HT1080 (cell line): ENCODE results near the gene MYH7B. TPM values are rescaled to one million over a fixed set of nuclear protein-coding genes. Genes with fewer than 3 reads are reported as not detected.

ENCODE experiments used
- DNase-seq: peaks from one replicate; pipeline ENCODE4 v3.0.0-alpha.2; 2015; ENCODE audit warnings: low read depth
- total RNA-seq: library from RNA; depleted of rRNA; stranded (reverse); fragments of >200 nt; shearing (Covaris generic); gene quantifications from 2 replicates; pipeline ENCODE4 v1.2.3, GENCODE V29; 2014

The MYH7B gene
- total RNA-seq, 1 experiment from 2014 or later, result not detected

DNA sequence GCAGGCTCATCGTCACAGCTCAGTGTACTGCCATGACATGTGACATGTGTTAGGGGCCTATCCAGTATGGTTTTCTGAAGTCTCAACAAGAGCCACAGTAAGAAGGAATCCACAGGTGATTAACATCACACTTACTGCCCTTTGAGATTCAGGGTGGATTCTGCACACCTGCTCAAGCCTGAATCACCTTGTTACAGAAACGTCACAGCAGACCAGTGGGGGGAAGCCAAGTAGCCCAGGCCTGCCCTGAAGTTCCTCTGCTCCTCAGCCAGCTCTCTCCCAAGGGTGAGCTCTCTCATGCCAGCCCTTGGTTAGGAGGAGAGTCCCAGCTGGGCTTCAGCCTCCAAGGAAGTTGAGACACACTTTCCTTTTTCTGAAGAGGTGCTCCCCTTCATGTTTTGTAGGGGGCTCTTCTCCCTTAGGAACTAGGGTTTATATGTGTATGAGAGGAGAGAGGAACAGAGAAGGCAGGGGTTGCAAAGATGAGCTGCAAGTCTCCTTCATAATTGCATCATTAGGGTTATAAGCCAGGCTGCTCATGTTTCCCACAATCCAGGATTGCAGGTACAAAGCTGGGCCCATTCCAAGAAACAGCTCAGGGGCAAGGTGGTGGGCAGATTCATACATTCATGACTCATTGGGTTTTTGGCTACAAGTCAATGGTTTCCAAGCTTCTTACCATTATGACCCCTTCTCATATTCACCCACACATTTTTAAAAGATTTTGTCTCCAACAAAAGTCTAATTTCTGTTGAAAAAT is 11.7 kb upstream of the MYH7B start:
- DNase-seq, result peak; percentile 88

GRCh38 chr20:34945315-34946077 is 10.2 kb upstream of the MYH7B start:
- no peak for DNase-seq

DNA sequence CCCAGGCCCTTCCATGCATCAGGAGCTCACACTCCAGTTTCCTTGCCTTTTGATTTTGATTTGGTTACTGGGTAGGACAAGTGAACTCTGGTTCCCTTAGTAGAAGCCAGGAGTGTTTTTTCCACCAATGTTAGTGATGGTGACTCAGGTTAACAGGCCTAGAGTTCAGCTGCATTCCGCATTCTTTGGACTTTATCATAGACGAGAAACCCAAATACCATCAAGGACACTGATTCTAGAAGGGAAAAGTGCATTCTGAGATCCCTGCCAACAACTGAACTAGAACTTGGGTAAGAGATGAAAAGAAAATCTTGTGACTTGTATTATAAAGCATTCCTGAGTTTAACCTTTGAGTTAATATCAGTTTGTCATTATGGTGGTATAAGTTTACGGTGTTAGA is 9.0 kb upstream of the MYH7B start:
- DNase-seq, result no peak

DNA sequence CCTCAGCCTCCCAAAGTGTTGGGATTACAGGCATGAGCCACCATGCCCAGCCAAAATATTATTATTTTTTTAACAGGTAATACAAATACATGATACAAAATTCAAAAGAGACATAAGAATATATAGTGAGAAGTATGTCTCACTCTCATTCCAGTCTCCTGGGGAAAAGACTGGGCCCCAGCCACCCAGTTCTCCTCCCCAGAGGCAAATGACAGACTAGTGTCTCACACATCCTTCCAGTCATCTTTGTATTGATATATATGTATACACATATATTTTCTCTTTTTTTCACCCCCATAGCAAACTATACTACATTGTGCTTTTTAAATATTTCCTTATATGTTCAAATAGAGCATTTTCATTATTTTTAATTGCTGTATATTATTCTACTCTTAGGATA is 8.3 kb upstream of the MYH7B start:
- DNase-seq, result no peak

- DNase-seq, result peak; percentile 60
Observed at GRCh38 chr20:34948030-34948429, 7.6 kb upstream of the MYH7B start.

DNA sequence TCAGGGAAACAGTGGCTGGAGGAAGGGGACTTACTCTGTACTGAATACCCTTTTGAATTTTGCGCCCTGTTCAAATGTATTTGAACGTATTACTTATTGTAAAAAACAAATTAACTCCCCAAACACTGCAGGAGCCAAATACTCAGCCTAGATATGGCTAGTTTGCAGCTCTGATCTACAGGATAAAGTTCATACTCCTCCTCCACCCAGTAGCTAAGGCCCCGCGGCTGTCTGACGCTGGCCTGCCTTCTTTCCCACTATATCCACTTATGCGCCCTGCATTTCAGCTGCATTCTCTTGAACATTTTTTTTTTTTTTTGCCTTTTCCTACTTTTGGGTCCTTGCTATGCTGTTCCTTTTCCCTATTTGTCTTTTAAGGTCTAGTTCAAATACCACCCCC is 6.5 kb upstream of the MYH7B start:
- DNase-seq, result no peak

DNA sequence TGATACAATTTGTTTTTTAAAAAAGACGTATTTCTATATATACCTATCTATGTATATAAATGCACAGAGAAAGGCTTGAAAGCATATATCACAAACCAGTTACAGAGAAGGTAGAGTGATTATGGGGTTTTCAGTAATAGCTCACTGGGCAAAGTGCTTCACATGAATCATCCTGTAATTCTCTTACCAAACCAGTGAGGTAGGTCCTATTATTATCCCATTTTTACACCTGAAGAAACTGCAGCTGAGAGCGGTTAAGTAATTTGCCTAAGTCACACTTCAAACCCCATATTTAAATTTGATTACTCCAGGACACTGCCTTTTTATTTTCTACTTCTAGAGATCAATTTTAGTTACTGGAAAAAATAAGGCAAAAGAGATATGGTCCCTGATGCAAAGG is 4.4 kb upstream of the MYH7B start:
- no peak for DNase-seq

- DNase-seq, result no peak
Observed at GRCh38 chr20:34951652-34952051, 4.0 kb upstream of the MYH7B start.

- no peak for DNase-seq
Observed at GRCh38 chr20:34952671-34953070, 3.0 kb upstream of the MYH7B start.

- no peak for DNase-seq
Observed at GRCh38 chr20:34953960-34954359, 1.7 kb upstream of the MYH7B start.

DNA sequence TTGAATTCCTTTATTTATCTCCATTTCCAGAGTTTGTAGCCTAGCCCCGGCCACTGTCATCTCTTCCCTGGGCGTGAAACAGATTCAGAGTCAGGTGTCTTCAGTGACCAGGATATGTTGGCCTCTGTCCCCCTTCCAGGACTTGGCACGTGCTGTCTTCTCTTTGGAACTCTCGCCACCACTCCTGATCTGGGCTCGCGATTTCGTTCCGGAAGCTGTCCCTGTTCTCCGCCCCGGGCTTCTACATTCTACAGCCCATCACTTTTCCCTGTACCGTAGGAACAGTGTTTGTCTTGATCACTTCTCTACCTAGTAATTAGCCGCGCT is 801 bp upstream of the MYH7B start:
- peak; percentile 37 for DNase-seq

- no peak for DNase-seq
Observed at GRCh38 chr20:34956041-34956458, 382 bp downstream of the MYH7B start.

- DNase-seq, result no peak
Observed at GRCh38 chr20:34956751-34957472, 1.2 kb downstream of the MYH7B start.

- no peak for DNase-seq
Observed at GRCh38 chr20:34964486-34964885, 8.8 kb downstream of the MYH7B start.

DNA sequence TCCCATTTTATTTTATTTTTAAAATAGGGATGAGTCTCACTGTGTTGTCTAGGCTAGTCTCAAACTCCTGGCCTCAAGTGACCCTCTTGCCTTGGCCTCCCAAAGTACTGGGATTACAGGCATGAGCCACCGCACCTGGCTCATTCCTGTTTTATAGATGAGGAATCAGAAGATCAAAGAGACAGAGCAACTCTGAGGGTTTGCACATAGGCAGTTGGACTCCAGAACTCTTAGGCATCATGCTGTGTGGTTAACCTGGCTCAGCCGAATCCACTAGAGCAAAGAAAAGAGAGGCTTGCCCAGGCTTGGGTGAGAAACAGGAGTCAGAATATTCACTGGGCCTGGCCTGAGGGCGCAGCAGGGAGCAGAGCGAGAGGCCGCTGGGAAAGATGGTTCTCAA is 9.4 kb downstream of the MYH7B start:
- DNase-seq, result no peak

DNA sequence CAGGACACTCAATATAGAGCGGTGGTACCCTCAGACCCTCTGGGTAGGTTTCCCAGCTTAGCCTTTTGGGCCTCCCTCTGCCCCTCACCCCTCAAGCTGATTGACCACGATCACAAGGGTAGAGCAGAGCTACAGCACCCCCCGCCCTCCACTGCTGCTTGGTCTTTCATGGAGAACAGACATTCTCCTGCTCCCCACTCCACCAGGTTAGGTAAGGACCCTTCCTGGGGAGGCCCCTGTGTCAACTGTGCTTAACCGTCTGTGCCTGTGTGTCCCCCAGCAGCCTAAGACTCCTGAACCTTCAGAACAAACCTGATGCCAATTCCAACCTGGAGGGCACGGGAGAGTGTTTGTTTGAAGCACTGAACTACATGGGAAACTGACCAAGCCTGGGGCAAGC is 11.8 kb downstream of the MYH7B start:
- DNase-seq, result no peak

DNA sequence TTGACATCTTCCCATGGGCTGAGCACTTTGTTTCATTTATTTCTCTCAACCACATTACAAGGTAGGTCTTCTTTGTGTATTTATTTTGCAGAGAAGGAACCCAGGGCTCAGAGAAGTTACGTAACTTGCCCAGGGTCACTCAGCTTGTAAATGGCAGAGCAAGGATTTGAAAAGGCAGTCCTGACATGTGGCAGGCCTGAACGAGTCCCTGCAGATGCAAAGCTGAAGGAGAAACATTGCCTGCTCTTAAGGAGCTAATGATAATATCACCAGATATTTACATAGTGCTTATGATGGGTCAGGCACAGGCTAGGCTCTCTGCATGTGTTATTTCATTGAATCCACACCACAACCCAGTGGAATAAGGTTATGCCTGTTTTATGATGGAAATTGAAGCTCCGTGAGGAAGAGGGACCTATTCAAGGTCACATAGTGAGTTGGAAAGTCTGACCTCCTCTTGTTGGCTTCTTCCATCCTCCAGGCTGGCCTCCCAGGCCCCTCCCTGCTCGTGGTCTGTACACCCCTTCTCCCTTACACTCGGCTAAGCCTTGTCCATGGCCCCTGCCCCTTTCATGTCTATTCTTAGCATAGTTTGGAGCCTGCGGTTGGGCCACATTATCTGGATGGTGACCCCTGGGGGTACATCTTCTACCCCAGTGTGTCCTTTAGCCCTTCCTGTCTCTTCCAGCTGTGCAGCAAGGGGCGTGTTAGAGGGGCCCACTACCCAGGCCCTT is 12.5 kb downstream of the MYH7B start:
- DNase-seq, result no peak

GRCh38 chr20:34970193-34970840 is 14.6 kb downstream of the MYH7B start:
- no peak for DNase-seq

GRCh38 chr20:34970846-34971560 is 15.3 kb downstream of the MYH7B start:
- DNase-seq, result no peak

- DNase-seq, result no peak
Observed at GRCh38 chr20:34971561-34972235, 16.0 kb downstream of the MYH7B start.
